Urinary bladder (tissue), 4 donors: ENCODE results near the gene BCAT1. TPM values are rescaled to one million over a fixed set of nuclear protein-coding genes. Genes with fewer than 3 reads are reported as not detected.
"Not testable (repeated sequence)": the region's sequence is repeated elsewhere in the genome, so short reads cannot be mapped to it uniquely, and the experiment has no call there.

Experiments
- DNase-seq: peaks from one replicate; pipeline ENCODE4 v3.0.0-alpha.2; 2015; ENCODE audit errors: extremely low spot score
- H3K27ac ChIP-seq: one replicate; pipeline ENCODE4 v1.5.1; 2013; ENCODE audit warnings: low read depth, mild to moderate bottlenecking, moderate library complexity
- H3K36me3 ChIP-seq: one replicate; pipeline ENCODE4 v1.6.1; 2013; ENCODE audit warnings: mild to moderate bottlenecking, moderate library complexity; ENCODE audit not compliant: insufficient read depth
- H3K4me1 ChIP-seq: one replicate; pipeline ENCODE4 v1.6.1; 2013; ENCODE audit warnings: mild to moderate bottlenecking, moderate library complexity; ENCODE audit not compliant: insufficient read depth
- H3K4me3 ChIP-seq: one replicate; pipeline ENCODE4 v1.5.1; 2013; ENCODE audit warnings: low read depth, low read length
- WGBS: extraction: QIAGEN DNeasy Blood & Tissue Kit; methylation state at CpG from one replicate; pipeline ENCODE4 v1.1.7; 2013; 5-methylcytosine and 5-hydroxymethylcytosine counted together
- polyA plus RNA-seq: library from polyadenylated mRNA; stranded (reverse); fragments of 200-250 nt; gene quantifications from one replicate; pipeline ENCODE4 v1.2.3, GENCODE V29; 2013
- total RNA-seq: library from RNA; depleted of rRNA; stranded (reverse); fragments of >200 nt; gene quantifications from one replicate; pipeline ENCODE4 v1.2.3, GENCODE V29; 2014
- donor health status: healthy with polysubstance abuse.
- donor health status: healthy.

The BCAT1 gene
- total and polyA plus RNA-seq, 2 donors, result 9.4 to 87.3 TPM

DNA sequence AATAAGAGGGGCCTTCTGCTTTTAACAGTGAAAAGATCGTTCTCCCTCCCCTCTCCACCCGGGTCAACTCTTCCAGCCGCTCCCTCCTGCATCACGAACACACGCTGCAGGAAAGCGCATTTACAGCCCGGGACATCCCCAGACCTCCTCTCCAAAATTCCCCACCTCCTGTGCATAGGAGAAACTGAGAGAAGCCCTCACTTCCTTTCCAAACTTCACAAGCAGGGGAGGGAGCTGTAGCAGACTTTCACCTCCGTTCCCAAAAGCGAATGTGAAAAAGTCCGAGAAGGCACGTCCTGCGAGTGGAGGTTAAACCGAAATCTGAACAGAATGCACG, 513 bp downstream of the BCAT1 start:
- no peak for DNase-seq
- Histone ChIP-seq H3K36me3 (no peaks in the 10 kb centered on the region), H3K4me1 (no peaks in the 10 kb centered on the region), H3K4me3 (peak overlapping the region; percentile 44), H3K27ac (no peak overlapping the region)
- WGBS, result under 1% methylated on average over 14 of the region's 14 CpGs

DNA sequence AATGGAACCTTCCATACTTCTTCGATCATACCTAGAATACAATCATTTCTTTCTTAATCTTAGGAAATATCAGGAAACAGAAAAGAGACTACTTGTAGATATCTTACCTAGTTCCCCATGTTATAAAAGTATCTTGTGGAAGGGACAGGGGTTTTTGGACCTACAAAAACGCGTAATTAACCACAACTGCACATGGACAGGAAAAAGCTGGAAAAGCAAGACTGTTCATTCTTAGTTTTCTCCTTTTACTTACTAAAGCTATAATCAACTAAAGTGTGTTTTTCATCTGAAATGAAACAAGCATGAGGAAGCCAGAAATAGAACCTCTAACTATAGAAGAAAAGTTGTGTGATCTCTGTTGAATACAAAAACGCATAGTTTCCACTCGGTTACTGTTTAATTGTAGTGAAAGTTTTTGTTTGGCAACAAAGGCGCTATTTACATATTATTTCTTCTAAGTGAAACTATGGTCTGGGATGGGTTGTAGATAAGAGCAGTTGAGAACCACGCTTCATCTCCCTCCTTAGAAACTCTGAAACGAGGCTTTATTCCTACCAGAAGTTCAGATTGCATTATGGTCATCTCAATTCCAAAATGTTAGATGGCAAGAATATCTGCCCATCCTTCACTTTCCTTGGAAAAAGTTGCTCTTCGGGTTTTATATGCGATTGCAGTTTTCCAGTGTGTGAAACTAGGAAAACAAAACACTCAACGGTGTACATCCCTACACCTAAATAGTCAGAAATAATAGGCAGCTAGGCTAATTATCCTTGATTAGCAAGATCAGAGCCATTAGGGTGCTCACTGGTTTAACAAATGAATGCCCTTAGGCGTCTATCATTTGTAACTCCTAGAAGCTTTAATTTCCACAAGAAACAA, 1.1 kb downstream of the BCAT1 start:
- 23% methylated on average over 12 of the region's 12 CpGs for WGBS
- Histone ChIP-seq H3K4me1 (no peaks in the 10 kb centered on the region), H3K4me3 (peak overlapping the region; percentile 44), H3K27ac (no peak overlapping the region), H3K36me3 (no peaks in the 10 kb centered on the region)
- no peak for DNase-seq

DNA sequence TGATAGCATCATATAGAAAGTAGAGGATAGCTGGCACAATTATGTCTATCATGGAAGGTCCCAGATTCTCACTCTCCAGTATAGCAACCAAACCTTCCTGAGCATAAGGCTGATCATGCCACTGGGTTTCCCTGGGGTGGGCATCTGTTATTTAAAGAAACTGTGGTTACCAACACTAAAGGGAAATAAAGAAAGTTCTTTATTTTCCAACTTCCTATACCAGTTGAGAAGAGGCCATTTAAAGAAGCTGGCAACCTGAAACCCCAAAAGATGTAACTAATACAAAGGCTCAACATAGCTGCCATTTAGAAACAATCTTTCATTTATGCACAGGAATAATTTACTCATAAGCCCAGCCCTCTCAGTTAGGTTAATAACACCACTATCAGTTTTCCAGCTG, 3.1 kb downstream of the BCAT1 start:
- Histone ChIP-seq H3K36me3 (no peaks in the 10 kb centered on the region), H3K4me1 (no peaks in the 10 kb centered on the region), H3K4me3 (no peak overlapping the region), H3K27ac (no peak overlapping the region)
- DNase-seq, result no peak

DNA sequence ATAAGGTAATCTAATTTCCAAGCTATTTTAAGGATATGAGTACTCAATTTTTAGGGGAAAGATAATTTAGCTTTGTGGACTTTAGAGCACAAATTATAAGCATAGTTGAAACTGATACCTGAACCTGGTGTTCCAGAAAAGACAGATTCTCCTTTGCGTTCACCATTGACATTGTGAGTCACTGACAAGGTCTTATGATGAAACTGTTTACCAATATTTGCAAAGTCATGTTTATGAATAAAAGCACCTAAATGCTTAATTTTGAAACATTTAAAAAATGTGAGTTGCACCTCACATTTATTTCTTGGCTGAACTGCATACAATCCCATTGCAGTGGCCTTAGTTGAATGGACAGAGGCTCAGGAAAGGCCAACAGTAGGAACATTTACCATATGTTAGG, 3.9 kb downstream of the BCAT1 start:
- 95% methylated on average over 1 of the region's 1 CpG for WGBS
- Histone ChIP-seq H3K27ac (no peak overlapping the region), H3K4me1 (no peaks in the 10 kb centered on the region), H3K4me3 (no peak overlapping the region), H3K36me3 (no peaks in the 10 kb centered on the region)
- DNase-seq, result no peak

DNA sequence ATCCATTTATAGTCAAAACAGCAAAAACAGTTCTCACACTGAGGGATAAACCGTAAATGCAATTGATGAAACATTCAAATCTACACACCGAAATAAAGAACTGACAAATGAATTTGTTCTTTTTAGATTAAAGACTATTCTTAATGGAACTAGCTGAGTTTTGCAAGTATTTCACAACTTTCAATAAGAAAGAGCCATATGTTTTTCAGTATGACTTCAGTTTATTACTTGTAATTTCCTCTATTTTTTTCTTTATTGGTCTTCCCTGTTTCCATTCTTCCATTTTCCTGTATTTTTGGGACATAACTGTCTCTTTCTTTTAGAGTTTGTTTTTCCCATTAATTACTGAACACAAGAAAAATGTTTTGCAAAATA, 4.3 kb downstream of the BCAT1 start:
- no peaks in the 10 kb centered on the region for H3K4me1 ChIP-seq
- no peak overlapping the region for H3K27ac ChIP-seq
- WGBS, result 85% methylated on average over 2 of the region's 2 CpGs

DNA sequence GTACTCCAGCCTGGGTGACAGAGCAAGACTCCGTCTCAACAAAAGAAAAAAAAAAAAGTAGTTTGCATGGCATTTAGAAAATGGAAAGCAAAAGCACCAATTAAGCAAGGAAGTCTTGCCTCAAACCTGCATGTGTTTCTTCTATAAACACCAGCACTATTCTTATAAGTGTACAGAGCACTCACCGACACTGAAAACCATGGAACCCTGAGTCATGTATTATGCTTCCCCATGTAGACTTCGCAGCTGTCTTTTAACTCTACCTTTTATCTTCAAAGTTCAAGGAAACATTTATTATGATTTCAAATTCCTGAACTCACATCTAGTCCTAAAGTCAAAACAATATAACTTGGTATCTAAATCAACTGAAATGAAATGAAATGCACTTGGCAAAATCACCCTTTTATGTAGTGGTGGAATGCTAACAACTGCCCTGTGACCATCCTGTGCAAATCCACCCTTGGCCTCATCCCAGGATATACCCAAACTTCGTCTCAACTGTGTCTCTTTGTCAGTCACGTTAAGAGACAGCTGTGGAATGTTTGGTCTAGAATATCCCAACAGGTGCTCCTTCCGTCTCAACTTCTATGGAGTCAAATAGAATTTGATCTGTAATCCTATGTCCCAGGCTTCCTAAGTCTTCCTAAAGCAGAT, 4.8 kb downstream of the BCAT1 start:
- no peak for DNase-seq
- Histone ChIP-seq H3K27ac (no peak overlapping the region), H3K4me1 (no peaks in the 10 kb centered on the region), H3K4me3 (no peak overlapping the region), H3K36me3 (no peaks in the 10 kb centered on the region)
- WGBS, result 55% methylated on average over 6 of the region's 6 CpGs

More for the DNA sequence above, 4.3 kb downstream of the BCAT1 start:
- Histone ChIP-seq H3K36me3 (no peaks in the 10 kb centered on the region), H3K4me3 (no peak overlapping the region)
- no peak for DNase-seq

DNA sequence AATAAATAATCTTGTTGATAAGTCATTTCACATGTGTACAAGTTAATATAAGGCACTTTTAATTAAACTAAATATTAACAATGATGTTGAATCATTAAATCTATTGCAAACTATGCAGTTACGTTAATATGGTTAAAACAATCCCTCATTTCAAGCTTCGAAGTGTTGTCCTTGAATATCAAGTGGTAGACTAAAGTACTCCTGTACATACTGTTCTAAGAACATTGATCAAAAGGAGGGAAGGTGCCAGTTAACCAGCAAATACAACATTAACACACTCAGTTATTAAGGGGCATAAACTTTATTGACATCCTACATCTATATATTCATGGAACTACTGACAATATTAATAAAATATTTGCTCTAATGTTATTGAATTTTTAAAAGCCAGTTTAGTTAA, 8.7 kb downstream of the BCAT1 start:
- no peaks in the 10 kb centered on the region for H3K36me3 ChIP-seq
- 88% methylated on average over 2 of the region's 2 CpGs for WGBS
- DNase-seq, result no peak
- no peaks in the 10 kb centered on the region for H3K4me1 ChIP-seq
- H3K4me3 ChIP-seq, result no peak overlapping the region
- no peak overlapping the region for H3K27ac ChIP-seq

DNA sequence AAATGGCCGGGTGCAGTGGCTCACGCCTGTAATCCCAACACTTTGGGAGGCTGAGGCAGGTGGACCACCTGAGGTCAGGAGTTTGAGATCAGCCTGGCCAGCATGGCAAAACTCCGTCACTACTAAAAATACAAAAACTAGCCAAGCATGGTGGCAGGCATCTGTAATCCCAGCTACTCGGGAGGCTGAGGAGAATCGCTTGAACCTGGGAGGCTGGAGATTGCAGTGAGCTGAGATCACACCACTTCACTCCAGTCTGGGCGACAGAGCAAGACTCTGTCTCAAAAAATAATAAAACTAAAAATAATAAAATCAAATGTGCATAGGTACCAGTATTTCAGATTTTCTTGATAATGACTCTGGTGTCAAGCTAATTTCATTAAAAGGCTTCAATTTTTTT, 9.3 kb downstream of the BCAT1 start:
- H3K36me3 ChIP-seq, H3K27ac ChIP-seq, H3K4me3 ChIP-seq, DNase-seq, H3K4me1 ChIP-seq: not testable (repeated sequence)
- 97% methylated on average over 6 of the region's 6 CpGs for WGBS

DNA sequence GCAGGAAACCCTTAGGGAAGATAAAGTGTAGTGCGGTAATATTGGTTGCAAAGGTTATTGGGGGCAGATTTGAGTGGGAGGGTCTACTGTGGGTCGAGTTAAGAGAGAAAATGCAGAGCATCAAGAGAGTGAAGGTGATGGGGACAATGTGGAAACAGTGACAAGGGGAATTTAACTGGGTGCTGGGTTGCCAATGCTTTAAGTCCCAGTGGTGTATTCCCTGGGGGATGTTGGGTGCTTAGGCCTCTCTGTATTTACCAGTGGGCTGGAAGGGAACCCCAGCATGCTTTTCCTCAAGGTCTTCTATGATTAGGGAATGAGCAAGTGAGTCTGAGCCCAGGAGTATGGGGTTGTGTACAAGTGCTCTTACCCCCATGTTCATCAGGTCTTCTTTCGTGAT, 10.6 kb downstream of the BCAT1 start:
- H3K4me1 ChIP-seq, result no peaks in the 10 kb centered on the region
- H3K4me3 ChIP-seq, result no peak overlapping the region
- no peaks in the 10 kb centered on the region for H3K36me3 ChIP-seq
- no peak overlapping the region for H3K27ac ChIP-seq
- 57% methylated on average over 3 of the region's 3 CpGs for WGBS
- DNase-seq, result no peak

DNA sequence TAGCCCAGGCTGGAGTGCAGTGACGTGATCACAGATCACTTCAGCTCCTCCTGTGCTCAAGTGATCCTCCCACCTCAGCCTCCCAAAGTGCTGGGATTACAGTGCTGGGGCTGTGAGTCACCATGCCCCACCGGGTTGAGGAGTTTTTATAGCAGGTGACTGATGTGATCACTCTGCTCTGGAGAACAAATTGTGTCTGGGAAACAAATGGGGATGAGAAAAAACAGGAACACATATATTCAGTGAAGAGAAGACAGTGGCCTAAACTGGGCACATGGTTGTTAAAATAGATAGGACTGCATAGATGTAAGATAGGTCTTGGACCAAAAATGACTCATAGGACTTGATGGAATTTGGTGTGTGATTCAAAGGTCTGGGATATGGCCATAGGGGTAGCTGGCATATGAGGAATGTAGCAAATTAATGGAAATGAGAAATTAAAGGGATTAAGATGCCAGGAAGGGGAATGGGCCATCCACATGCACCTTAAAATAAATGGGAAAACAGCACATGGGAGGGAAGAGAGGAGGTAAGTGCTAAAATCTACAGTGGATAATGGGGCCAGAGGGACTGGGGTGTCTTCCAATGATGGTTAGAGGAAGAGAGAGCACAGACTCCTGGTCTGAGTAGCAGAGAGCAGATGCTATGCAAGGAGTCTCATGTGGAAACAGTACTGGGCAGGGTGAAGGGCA, 11.2 kb downstream of the BCAT1 start:
- no peak overlapping the region for H3K4me3 ChIP-seq
- no peak overlapping the region for H3K27ac ChIP-seq
- H3K4me1 ChIP-seq, result no peaks in the 10 kb centered on the region
- H3K36me3 ChIP-seq, result no peaks in the 10 kb centered on the region
- 81% methylated on average over 2 of the region's 2 CpGs for WGBS
- no peak for DNase-seq

DNA sequence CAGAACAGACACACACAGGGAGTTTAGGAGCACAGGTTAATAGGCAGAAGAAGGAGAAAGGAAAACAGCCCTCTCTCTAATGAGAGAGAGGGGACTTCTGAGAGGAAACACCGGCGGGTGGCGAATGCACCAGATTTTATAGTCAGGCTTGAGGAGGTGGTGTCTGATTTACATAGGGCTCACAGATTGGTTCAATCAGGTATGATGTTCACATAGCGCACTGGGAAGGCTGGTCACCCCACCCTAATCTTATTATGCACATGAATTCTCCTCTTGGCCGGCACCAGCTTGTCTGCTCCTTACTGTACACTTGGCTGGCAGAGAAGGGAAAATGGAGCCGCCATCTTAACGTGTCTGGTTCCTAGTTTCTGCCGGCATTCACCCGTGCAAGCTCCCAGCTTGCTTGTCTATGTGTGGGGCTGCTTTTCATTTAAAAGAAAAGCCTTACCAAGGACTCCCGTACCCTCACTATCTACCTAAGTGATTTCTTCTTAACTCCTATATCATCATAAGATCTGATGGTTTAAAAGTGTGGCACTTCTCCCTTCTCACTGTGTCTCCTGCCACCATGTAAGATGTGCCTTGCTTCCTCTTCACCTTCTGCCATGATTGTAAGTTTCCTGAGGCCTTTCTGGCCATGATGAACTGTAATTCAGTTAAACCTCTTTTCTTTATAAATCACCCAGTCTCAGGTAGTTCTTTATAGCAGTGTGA, 15.1 kb downstream of the BCAT1 start:
- no peak overlapping the region for H3K27ac ChIP-seq
- H3K4me3 ChIP-seq, result no peak overlapping the region
- no peaks in the 10 kb centered on the region for H3K36me3 ChIP-seq
- no peaks in the 10 kb centered on the region for H3K4me1 ChIP-seq
- 86% methylated on average over 10 of the region's 10 CpGs for WGBS
- no peak for DNase-seq

DNA sequence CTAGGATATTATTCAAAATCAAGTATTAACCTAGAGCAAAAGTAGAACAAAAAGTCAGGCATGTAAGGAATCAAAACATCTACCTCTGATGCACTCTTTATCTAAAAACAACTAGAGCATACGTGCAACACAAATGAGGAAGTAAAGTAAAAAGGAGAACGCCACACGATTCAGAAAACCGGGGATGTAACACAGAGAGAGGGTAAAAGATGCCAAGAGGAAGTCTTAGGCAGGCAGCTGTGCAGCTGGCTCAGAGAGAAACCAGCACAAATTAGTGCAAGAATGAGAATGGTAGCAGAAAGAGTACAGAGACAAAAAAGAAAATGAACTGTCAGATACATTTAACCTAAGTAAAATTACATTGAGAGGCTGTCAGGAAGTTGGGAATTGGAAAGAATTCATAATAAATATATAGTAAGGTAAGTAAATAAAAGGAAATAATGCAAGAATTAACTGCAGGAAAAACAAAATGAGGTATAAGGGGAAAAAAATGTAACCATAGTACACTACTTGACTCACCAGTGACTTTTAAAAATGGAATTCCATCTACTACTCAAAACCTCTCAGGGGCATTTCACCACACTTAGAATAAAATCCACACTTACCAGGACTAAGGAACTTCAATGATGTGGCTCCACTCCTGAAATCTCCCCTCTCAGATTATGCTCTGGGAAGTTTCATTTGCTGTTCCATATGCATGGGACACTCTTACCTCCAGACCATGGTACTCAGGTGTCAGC, 17.1 kb downstream of the BCAT1 start:
- no peaks in the 10 kb centered on the region for H3K4me1 ChIP-seq
- DNase-seq, result no peak
- 81% methylated on average over 4 of the region's 4 CpGs for WGBS
- no peak overlapping the region for H3K4me3 ChIP-seq
- H3K27ac ChIP-seq, result no peak overlapping the region
- no peaks in the 10 kb centered on the region for H3K36me3 ChIP-seq

DNA sequence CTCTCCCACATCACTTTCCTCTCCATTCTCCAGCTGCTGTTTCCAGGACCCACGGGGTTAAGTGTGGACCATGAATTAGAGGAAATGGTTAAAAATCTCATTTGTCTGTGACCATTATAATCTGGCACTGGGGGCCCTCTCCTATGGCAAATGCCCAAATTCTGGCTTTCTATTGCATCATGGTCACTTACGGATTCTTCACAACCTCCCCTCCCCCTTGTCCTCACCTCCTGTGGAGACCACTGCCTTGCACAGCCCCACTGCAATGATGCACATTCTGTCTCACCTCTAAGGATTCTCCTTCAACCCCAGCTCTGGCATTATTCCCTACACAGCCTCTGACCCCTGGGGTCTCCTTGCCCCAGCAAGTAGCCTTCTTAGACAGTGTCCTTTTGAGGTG, 18.9 kb downstream of the BCAT1 start:
- no peak overlapping the region for H3K27ac ChIP-seq
- DNase-seq, result no peak
- H3K36me3 ChIP-seq, result no peaks in the 10 kb centered on the region
- no peak overlapping the region for H3K4me3 ChIP-seq
- 82% methylated on average over 2 of the region's 2 CpGs for WGBS
- H3K4me1 ChIP-seq, result no peaks in the 10 kb centered on the region
